ENCODE measurements around the gene MSL2. TPM values are rescaled to one million over a fixed set of nuclear protein-coding genes. Genes with fewer than 3 reads are reported as not detected.
"Not testable (repeated sequence)": the region's sequence is repeated elsewhere in the genome, so short reads cannot be mapped to it uniquely, and the experiment has no call there.

MSL2 gene
- total RNA-seq, 2 donors from 2014 or later = 24.0 to 31.4 TPM

GRCh38 chr3:136141891-136142290 is 54.2 kb downstream of the MSL2 start:
- H3K27ac ChIP-seq = peak overlapping the region; percentile 55 to 59
- H3K4me3 ChIP-seq = no peak overlapping the region
- no peak for ATAC-seq (ENCODE audit: insufficient number of reproducible peaks, low FRiP score, low read depth)
- H3K4me1 ChIP-seq (ENCODE audit: control insufficient read depth in 1 of 2, low read depth in 2 of 2) = peaks cover 7 to 18% of the 10 kb centered on the region in 2 donors
- TF ChIP-seq CTCF (IDR thresholded peaks at IDR 0.05) = no peak
- H3K36me3 ChIP-seq = no peaks in the 10 kb centered on the region
- DNase-seq (ENCODE audit: low spot score) = no peak
- no peaks in the 10 kb centered on the region for H3K27me3 ChIP-seq (replicated peaks; ENCODE audit: insufficient read depth)
- no peaks in the 10 kb centered on the region for H3K9me3 ChIP-seq

GRCh38 chr3:136141291-136141785 is 54.8 kb downstream of the MSL2 start:
- Histone ChIP-seq H3K9me3 (no peaks in the 10 kb centered on the region), H3K27me3 (replicated peaks; ENCODE audit: insufficient read depth) (no peaks in the 10 kb centered on the region), H3K4me3 (no peak overlapping the region), H3K36me3 (no peaks in the 10 kb centered on the region), H3K27ac (peak overlapping the region; percentile 55 to 59), H3K4me1 (ENCODE audit: control insufficient read depth in 1 of 2, low read depth in 2 of 2) (peaks cover 7 to 18% of the 10 kb centered on the region in 2 donors)
- ATAC-seq (ENCODE audit: insufficient number of reproducible peaks, low FRiP score, low read depth) (no peak), DNase-seq (ENCODE audit: low spot score) (no peak)
- TF ChIP-seq CTCF (IDR thresholded peaks at IDR 0.05) = no peak

GRCh38 chr3:136136454-136136853 is 59.7 kb downstream of the MSL2 start:
- H3K4me3 ChIP-seq = no peak overlapping the region
- peak overlapping the region in 1 of 2 donors; percentile 8 for H3K27ac ChIP-seq
- no peak for TF ChIP-seq CTCF (IDR thresholded peaks at IDR 0.05)
- H3K27me3 ChIP-seq (replicated peaks; ENCODE audit: insufficient read depth) = no peaks in the 10 kb centered on the region
- no peaks in the 10 kb centered on the region for H3K4me1 ChIP-seq (ENCODE audit: control insufficient read depth in 1 of 2, low read depth in 2 of 2)
- H3K36me3 ChIP-seq = no peaks in the 10 kb centered on the region
- no peaks in the 10 kb centered on the region for H3K9me3 ChIP-seq
- no peak for ATAC-seq (ENCODE audit: insufficient number of reproducible peaks, low FRiP score, low read depth)
- DNase-seq (ENCODE audit: low spot score) = no peak

- no peaks in the 10 kb centered on the region for H3K27me3 ChIP-seq (replicated peaks; ENCODE audit: insufficient read depth)
- no peaks in the 10 kb centered on the region for H3K9me3 ChIP-seq
- no peak overlapping the region for H3K4me3 ChIP-seq
- no peaks in the 10 kb centered on the region for H3K4me1 ChIP-seq (ENCODE audit: control insufficient read depth in 1 of 2, low read depth in 2 of 2)
- no peak overlapping the region for H3K27ac ChIP-seq
- ATAC-seq (ENCODE audit: insufficient number of reproducible peaks, low FRiP score, low read depth) (no peak), DNase-seq (ENCODE audit: low spot score) (no peak)
- TF ChIP-seq CTCF (IDR thresholded peaks at IDR 0.05) = no peak
- H3K36me3 ChIP-seq = no peaks in the 10 kb centered on the region
Observed at GRCh38 chr3:136135039-136135802, 60.9 kb downstream of the MSL2 start.

GRCh38 chr3:136134091-136134490 is 62.0 kb downstream of the MSL2 start:
- ATAC-seq (ENCODE audit: insufficient number of reproducible peaks, low FRiP score, low read depth) = no peak
- H3K27me3 ChIP-seq (replicated peaks; ENCODE audit: insufficient read depth) = no peaks in the 10 kb centered on the region
- no peak for DNase-seq (ENCODE audit: low spot score)
- H3K4me1 ChIP-seq (ENCODE audit: control insufficient read depth in 1 of 2, low read depth in 2 of 2) = no peaks in the 10 kb centered on the region
- no peak for TF ChIP-seq CTCF (IDR thresholded peaks at IDR 0.05)
- H3K9me3 ChIP-seq = no peaks in the 10 kb centered on the region
- H3K4me3 ChIP-seq = no peak overlapping the region
- H3K36me3 ChIP-seq = no peaks in the 10 kb centered on the region
- H3K27ac ChIP-seq = no peak overlapping the region

GRCh38 chr3:136131647-136132046 is 64.5 kb downstream of the MSL2 start:
- not testable (repeated sequence) for H3K36me3 ChIP-seq; H3K27me3 ChIP-seq (replicated peaks; ENCODE audit: insufficient read depth); DNase-seq (ENCODE audit: low spot score); H3K4me3 ChIP-seq; H3K9me3 ChIP-seq; H3K4me1 ChIP-seq (ENCODE audit: control insufficient read depth in 1 of 2, low read depth in 2 of 2); ATAC-seq (ENCODE audit: insufficient number of reproducible peaks, low FRiP score, low read depth); H3K27ac ChIP-seq
